MM.1S (cell line): ENCODE results near the gene TANGO2.
"Not testable (repeated sequence)": the region's sequence is repeated elsewhere in the genome, so short reads cannot be mapped to it uniquely, and the experiment has no call there.

Source experiments
- DNase-seq: peaks from one replicate; pipeline ENCODE4 v3.0.0-alpha.2; 2015
- H2AFZ ChIP-seq: fragments of 300-600 bp; sonication (generic); 2 replicates; pipeline ENCODE4 v1.6.0; 2016; ENCODE audit warnings: antibody characterized with exemption, low read length
- H3F3A ChIP-seq: fragments of 300-600 bp; sonication (generic); 2 replicates; pipeline ENCODE4 v1.6.1; 2016; ENCODE audit warnings: mild to moderate bottlenecking, antibody characterized with exemption, low read length, moderate library complexity, mixed read lengths; ENCODE audit not compliant: insufficient read depth
- H3K27ac ChIP-seq: fragments of 300-600 bp; sonication (generic); 2 replicates; pipeline ENCODE4 v1.5.1; 2016; ENCODE audit warnings: mild to moderate bottlenecking, low read length
- H3K27me3 ChIP-seq: fragments of 300-600 bp; sonication (generic); replicated peaks from 2 replicates; pipeline ENCODE4 v1.6.0; 2016; ENCODE audit warnings: low read length; ENCODE audit not compliant: insufficient read depth
- H3K36me3 ChIP-seq: fragments of 300-600 bp; sonication (generic); replicated peaks from 2 replicates; pipeline ENCODE4 v1.6.1; 2016; ENCODE audit warnings: mild to moderate bottlenecking, low read length, mixed read lengths; ENCODE audit not compliant: insufficient read depth
- H3K4me1 ChIP-seq: fragments of 300-600 bp; sonication (generic); 2 replicates; pipeline ENCODE4 v1.6.1; 2016; ENCODE audit warnings: low read length, mixed read lengths
- H3K4me2 ChIP-seq: fragments of 300-600 bp; sonication (generic); 2 replicates; pipeline ENCODE4 v1.6.0; 2016; ENCODE audit warnings: low read depth, low read length
- H3K4me3 ChIP-seq: fragments of 300-600 bp; sonication (generic); 2 replicates; pipeline ENCODE4 v1.5.1; 2016; ENCODE audit warnings: low read length, mixed read lengths
- H3K79me2 ChIP-seq: fragments of 300-600 bp; sonication (generic); 2 replicates; pipeline ENCODE4 v1.6.1; 2016; ENCODE audit warnings: mixed run types, low read length, mixed read lengths
- H3K9ac ChIP-seq: fragments of 300-600 bp; sonication (generic); 2 replicates; pipeline ENCODE4 v1.6.1; 2016; ENCODE audit warnings: low read length, mixed read lengths
- H3K9me2 ChIP-seq: fragments of 300-600 bp; sonication (generic); replicated peaks from 2 replicates; pipeline ENCODE4 v1.6.1; 2016; ENCODE audit warnings: mild to moderate bottlenecking, low read length, mixed read lengths; ENCODE audit not compliant: insufficient read depth
- H3K9me3 ChIP-seq: fragments of 300-600 bp; sonication (generic); replicated peaks from 2 replicates; pipeline ENCODE4 v1.6.1; 2016; ENCODE audit warnings: mild to moderate bottlenecking, low read length, mixed read lengths; ENCODE audit not compliant: insufficient read depth
- H4K20me1 ChIP-seq: fragments of 300-600 bp; sonication (generic); 2 replicates; pipeline ENCODE4 v1.6.1; 2016; ENCODE audit warnings: mild to moderate bottlenecking, low read length, moderate library complexity, mixed read lengths; ENCODE audit not compliant: insufficient read depth
- EZH2 ChIP-seq: fragments of 300-600 bp; sonication (generic); optimal IDR thresholded peaks from 2 replicates; pipeline ENCODE3; 2017; ENCODE audit warnings: low read depth, mild to moderate bottlenecking, antibody characterized with exemption, low read length, mixed read lengths
- EZH2phosphoT487 ChIP-seq: fragments of 300-600 bp; sonication (generic); IDR thresholded peaks from 2 replicates; pipeline ENCODE4 v1.6.1; 2018; ENCODE audit warnings: antibody characterized with exemption, low read length
- TF ChIP-seq, protein P1 (sequence below): fragments of 300-600 bp; sonication (generic); IDR thresholded peaks from 2 replicates; pipeline ENCODE4 v1.5.1; 2016; ENCODE audit warnings: antibody characterized with exemption, low read length, mixed read lengths

Gene TANGO2

DNA sequence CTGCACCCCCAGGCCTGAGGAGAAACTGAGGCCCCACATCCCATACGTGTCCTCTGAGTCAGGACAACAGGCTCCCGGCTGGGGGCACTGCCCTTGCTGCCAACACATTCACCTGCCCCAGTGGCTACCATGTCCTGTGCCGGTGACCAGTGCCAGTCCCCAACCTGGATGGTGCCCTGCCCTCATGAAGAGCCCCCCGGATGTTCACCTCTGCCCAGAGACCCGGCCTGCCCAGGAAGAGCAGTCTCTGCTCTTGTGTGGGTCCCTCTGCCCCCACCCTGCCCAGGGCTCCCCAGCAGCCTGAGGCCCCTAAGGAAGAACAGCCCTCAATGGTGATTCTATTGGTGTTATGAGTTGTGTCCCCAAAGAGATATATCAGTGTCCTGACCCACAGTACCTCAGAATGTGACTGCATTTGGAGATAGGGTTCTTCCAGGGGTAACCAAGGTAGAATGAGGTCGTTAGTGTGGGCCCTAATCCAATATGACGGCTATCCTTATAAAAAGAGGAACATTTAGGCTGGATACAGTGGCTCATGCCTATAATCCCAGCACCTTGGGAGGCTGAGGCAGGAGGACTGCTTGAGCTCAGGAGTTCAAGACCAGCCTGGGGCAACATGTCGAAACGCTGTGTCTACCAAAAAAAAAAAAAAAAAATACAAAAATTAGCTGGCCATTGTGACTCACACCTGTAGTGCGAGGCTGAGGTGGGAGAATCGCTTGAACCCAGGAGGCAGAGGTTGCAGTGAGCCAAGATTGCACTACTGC lies 45.9 kb downstream of the TANGO2 start:
- TF ChIP-seq EZH2 (no peak), EZH2phosphoT487 (no peak)
- TF ChIP-seq, protein P1, sequence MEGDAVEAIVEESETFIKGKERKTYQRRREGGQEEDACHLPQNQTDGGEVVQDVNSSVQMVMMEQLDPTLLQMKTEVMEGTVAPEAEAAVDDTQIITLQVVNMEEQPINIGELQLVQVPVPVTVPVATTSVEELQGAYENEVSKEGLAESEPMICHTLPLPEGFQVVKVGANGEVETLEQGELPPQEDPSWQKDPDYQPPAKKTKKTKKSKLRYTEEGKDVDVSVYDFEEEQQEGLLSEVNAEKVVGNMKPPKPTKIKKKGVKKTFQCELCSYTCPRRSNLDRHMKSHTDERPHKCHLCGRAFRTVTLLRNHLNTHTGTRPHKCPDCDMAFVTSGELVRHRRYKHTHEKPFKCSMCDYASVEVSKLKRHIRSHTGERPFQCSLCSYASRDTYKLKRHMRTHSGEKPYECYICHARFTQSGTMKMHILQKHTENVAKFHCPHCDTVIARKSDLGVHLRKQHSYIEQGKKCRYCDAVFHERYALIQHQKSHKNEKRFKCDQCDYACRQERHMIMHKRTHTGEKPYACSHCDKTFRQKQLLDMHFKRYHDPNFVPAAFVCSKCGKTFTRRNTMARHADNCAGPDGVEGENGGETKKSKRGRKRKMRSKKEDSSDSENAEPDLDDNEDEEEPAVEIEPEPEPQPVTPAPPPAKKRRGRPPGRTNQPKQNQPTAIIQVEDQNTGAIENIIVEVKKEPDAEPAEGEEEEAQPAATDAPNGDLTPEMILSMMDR: no peak
- Histone ChIP-seq H3K36me3 (no peaks in the 10 kb centered on the region), H3K9me3 (no peaks in the 10 kb centered on the region), H3K27ac (no peak overlapping the region), H3K4me3 (no peak overlapping the region), H4K20me1 (no peaks in the 10 kb centered on the region), H3K27me3 (no peaks in the 10 kb centered on the region), H3K4me2 (no peak overlapping the region), H3K9me2 (no peaks in the 10 kb centered on the region), H3K9ac (no peak overlapping the region), H3K79me2 (no peaks in the 10 kb centered on the region), H2AFZ (no peak overlapping the region), H3K4me1 (no peaks in the 10 kb centered on the region), H3F3A (no peaks in the 10 kb centered on the region)
- DNase-seq: no peak

DNA sequence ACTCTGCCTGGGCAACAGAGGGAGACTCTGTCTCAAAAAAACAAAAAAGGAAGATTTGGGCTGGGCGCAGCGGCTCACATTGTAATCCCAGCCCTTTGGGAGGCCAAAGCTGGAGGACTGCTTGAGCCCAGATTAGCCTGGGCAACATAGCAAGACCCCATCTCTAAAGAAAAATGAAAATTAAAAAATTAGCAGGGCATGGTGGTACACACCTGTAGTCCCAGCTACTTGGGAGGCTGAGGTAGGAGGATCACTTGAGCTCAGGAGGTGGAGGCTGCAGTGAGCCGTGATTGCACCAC lies 46.4 kb downstream of the TANGO2 start:
- not testable (repeated sequence) for H3K9me2 ChIP-seq

DNA sequence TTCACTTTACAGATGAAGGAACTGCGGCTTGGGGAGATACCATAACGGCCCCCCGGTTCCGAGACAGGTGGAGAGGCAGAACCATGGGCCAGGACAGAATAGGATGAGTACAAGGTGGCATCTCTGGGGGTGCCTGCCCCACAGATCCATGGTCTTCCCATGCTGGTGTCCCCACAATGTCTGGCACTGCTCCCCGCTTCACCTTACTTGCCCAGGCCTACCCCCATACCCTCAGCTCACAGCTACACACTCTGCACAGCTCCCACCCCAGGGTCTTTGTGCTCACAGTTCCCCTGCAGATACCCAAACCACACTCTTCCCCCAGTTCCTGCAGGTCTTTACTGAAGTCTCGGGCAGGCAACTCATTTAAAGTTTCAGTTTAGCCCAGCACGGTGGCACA lies 47.7 kb downstream of the TANGO2 start:
- Histone ChIP-seq H3K4me3 (no peak overlapping the region), H3F3A (no peaks in the 10 kb centered on the region), H3K79me2 (no peaks in the 10 kb centered on the region), H3K9me3 (no peaks in the 10 kb centered on the region), H3K4me1 (no peaks in the 10 kb centered on the region), H3K36me3 (no peaks in the 10 kb centered on the region), H3K9ac (no peak overlapping the region), H2AFZ (no peak overlapping the region), H3K27me3 (no peaks in the 10 kb centered on the region), H4K20me1 (no peaks in the 10 kb centered on the region), H3K27ac (no peak overlapping the region), H3K4me2 (no peak overlapping the region), H3K9me2 (no peaks in the 10 kb centered on the region)
- no peak for TF ChIP-seq EZH2
- TF ChIP-seq, protein P1: no peak
- TF ChIP-seq EZH2phosphoT487: no peak
- no peak for DNase-seq

More for the DNA sequence above, 46.4 kb downstream of the TANGO2 start:
- H3K27ac ChIP-seq, H3K9me3 ChIP-seq, H3K4me3 ChIP-seq, H3K36me3 ChIP-seq, H3K79me2 ChIP-seq, H3K27me3 ChIP-seq, DNase-seq, H3K9ac ChIP-seq, H3K4me1 ChIP-seq, H4K20me1 ChIP-seq, H2AFZ ChIP-seq, H3K4me2 ChIP-seq, H3F3A ChIP-seq: not testable (repeated sequence)

DNA sequence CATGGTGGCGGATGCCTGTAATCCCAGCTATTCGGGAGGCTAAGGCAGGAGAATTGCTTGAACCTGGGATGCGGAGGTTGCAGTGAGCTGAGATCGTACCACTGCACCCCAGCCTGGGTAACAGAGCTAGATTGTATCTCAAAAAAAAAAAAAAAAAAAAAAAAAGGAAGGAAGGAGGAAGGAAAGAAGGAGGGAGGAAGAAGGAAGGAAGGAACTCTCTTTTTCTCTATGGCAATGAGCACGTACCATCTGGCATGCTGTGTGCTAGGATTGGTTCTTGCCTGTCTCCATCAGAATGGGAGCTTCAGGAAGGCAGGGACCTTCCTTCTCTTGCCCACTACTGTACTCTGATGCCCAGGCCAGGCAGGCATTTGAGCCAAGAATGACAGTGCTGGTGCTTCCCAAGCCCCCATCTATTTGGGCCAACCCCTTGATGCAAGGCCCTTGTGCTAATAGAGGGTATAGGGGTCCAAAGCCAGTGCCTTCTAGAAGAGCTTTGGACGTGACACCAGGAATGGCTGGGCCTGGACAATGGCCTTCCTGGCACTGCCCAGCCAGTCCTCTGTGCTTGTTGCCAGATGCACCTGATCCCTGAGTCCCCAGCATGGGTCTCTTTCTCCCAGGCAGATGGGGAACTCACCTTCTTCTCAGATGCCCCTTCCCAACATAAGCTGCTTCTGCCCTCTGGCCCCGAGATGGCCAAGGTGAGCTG lies 48.6 kb downstream of the TANGO2 start:
- Histone ChIP-seq H3K4me3 (no peak overlapping the region), H4K20me1 (no peaks in the 10 kb centered on the region), H3K9me2 (no peaks in the 10 kb centered on the region), H2AFZ (no peak overlapping the region), H3K79me2 (no peaks in the 10 kb centered on the region), H3K27ac (no peak overlapping the region), H3K9me3 (no peaks in the 10 kb centered on the region), H3K36me3 (no peaks in the 10 kb centered on the region), H3K27me3 (no peaks in the 10 kb centered on the region), H3K9ac (no peak overlapping the region), H3K4me1 (no peaks in the 10 kb centered on the region), H3F3A (no peaks in the 10 kb centered on the region), H3K4me2 (no peak overlapping the region)
- no peak for DNase-seq
- no peak for TF ChIP-seq EZH2phosphoT487
- TF ChIP-seq EZH2: no peak
- TF ChIP-seq, protein P1: no peak
